ENCODE measurements around the gene GNG10. TPM values are rescaled to one million over a fixed set of nuclear protein-coding genes. Genes with fewer than 3 reads are reported as not detected.
"Not testable (repeated sequence)": the region's sequence is repeated elsewhere in the genome, so short reads cannot be mapped to it uniquely, and the experiment has no call there.

The GNG10 gene
- total and polyA plus RNA-seq, 2 donors (not counting 1 experiment from before 2014, with no cell fraction given): 64.1 to 109 TPM

GRCh38 chr9:111662576-111663300 is 1.3 kb downstream of the GNG10 start:
- Histone ChIP-seq H3K4me2 (ENCODE audit: extremely low read depth, insufficient read depth, low read length) (peak overlapping the region; percentile 94), H3K79me2 (ENCODE audit: control insufficient read depth, insufficient read depth, low read length) (peaks cover 28% of the 10 kb centered on the region), H3K4me1 (ENCODE audit: control insufficient read depth, extremely low read depth, insufficient read depth, low read length) (no peaks in the 10 kb centered on the region), H3K9ac (ENCODE audit: insufficient read depth, low read length) (peak overlapping the region; percentile 65), H3K4me3 (replicated peaks in 1 of 4; ENCODE audit: control extremely low read depth in 1 of 4, insufficient read depth in 1 of 4, low read depth in 3 of 4, low read length in 4 of 4) (peak overlapping the region; percentile 64 to 87 (median 68)), H3K36me3 (ENCODE audit: control insufficient read depth, insufficient read depth, low read length) (no peaks in the 10 kb centered on the region), H2AFZ (ENCODE audit: low read length) (no peak overlapping the region), H3K27ac (ENCODE audit: insufficient read depth, low read length) (peak overlapping the region; percentile 69), H3K27me3 (ENCODE audit: control insufficient read depth, insufficient read depth, low read length) (no peaks in the 10 kb centered on the region), H4K20me1 (ENCODE audit: control insufficient read depth, extremely low read depth, insufficient read depth, low read length) (no peaks in the 10 kb centered on the region), H3K9me3 (ENCODE audit: control insufficient read depth, insufficient read depth, low read depth, low read length) (no peaks in the 10 kb centered on the region)
- TF ChIP-seq CTCF (conservative IDR thresholded peaks at IDR 0.05 in 1 of 2, IDR thresholded peaks at IDR 0.05 in 1 of 2; ENCODE audit: low read depth in 1 of 2, low read length in 2 of 2) (no peak), EZH2 (IDR thresholded peaks at IDR 0.05; ENCODE audit: low read length, missing control alignments) (no peak)
- DNase-seq (ENCODE audit: low read depth in 2 of 2): peak in 1 of 2 donors; percentile 15

- Histone ChIP-seq H3K4me3 (replicated peaks in 1 of 4; ENCODE audit: control extremely low read depth in 1 of 4, insufficient read depth in 1 of 4, low read depth in 3 of 4, low read length in 4 of 4) (peak overlapping the region in 2 of 4 experiments; percentile 69 to 87), H4K20me1 (ENCODE audit: control insufficient read depth, extremely low read depth, insufficient read depth, low read length) (no peaks in the 10 kb centered on the region), H3K9me3 (ENCODE audit: control insufficient read depth, insufficient read depth, low read depth, low read length) (no peaks in the 10 kb centered on the region), H3K9ac (ENCODE audit: insufficient read depth, low read length) (no peak overlapping the region), H3K79me2 (ENCODE audit: control insufficient read depth, insufficient read depth, low read length) (peaks cover 28% of the 10 kb centered on the region), H3K4me1 (ENCODE audit: control insufficient read depth, extremely low read depth, insufficient read depth, low read length) (no peaks in the 10 kb centered on the region), H3K4me2 (ENCODE audit: extremely low read depth, insufficient read depth, low read length) (peak overlapping the region; percentile 52), H3K27me3 (ENCODE audit: control insufficient read depth, insufficient read depth, low read length) (no peaks in the 10 kb centered on the region), H3K36me3 (ENCODE audit: control insufficient read depth, insufficient read depth, low read length) (no peaks in the 10 kb centered on the region), H3K27ac (ENCODE audit: insufficient read depth, low read length) (no peak overlapping the region), H2AFZ (ENCODE audit: low read length) (no peak overlapping the region)
- TF ChIP-seq EZH2 (IDR thresholded peaks at IDR 0.05; ENCODE audit: low read length, missing control alignments): no peak
- TF ChIP-seq CTCF (conservative IDR thresholded peaks at IDR 0.05 in 1 of 2, IDR thresholded peaks at IDR 0.05 in 1 of 2; ENCODE audit: low read depth in 1 of 2, low read length in 2 of 2): no peak
- no peak for DNase-seq (ENCODE audit: low read depth in 2 of 2)
Observed at GRCh38 chr9:111663301-111663823, 2.0 kb downstream of the GNG10 start.

GRCh38 chr9:111668026-111668573 is 6.7 kb downstream of the GNG10 start:
- Histone ChIP-seq H4K20me1 (ENCODE audit: control insufficient read depth, extremely low read depth, insufficient read depth, low read length) (no peaks in the 10 kb centered on the region), H2AFZ (ENCODE audit: low read length) (no peak overlapping the region), H3K4me3 (replicated peaks in 1 of 4; ENCODE audit: control extremely low read depth in 1 of 4, insufficient read depth in 1 of 4, low read depth in 3 of 4, low read length in 4 of 4) (no peak overlapping the region), H3K36me3 (ENCODE audit: control insufficient read depth, insufficient read depth, low read length) (no peaks in the 10 kb centered on the region), H3K9me3 (ENCODE audit: control insufficient read depth, insufficient read depth, low read depth, low read length) (no peaks in the 10 kb centered on the region), H3K27me3 (ENCODE audit: control insufficient read depth, insufficient read depth, low read length) (no peaks in the 10 kb centered on the region), H3K27ac (ENCODE audit: insufficient read depth, low read length) (no peak overlapping the region), H3K4me2 (ENCODE audit: extremely low read depth, insufficient read depth, low read length) (no peak overlapping the region), H3K79me2 (ENCODE audit: control insufficient read depth, insufficient read depth, low read length) (peaks cover 18% of the 10 kb centered on the region), H3K9ac (ENCODE audit: insufficient read depth, low read length) (no peak overlapping the region), H3K4me1 (ENCODE audit: control insufficient read depth, extremely low read depth, insufficient read depth, low read length) (no peaks in the 10 kb centered on the region)
- DNase-seq (ENCODE audit: low read depth in 2 of 2): no peak
- TF ChIP-seq CTCF (conservative IDR thresholded peaks at IDR 0.05 in 1 of 2, IDR thresholded peaks at IDR 0.05 in 1 of 2; ENCODE audit: low read depth in 1 of 2, low read length in 2 of 2): no peak
- no peak for TF ChIP-seq EZH2 (IDR thresholded peaks at IDR 0.05; ENCODE audit: low read length, missing control alignments)

GRCh38 chr9:111668601-111669000 is 7.2 kb downstream of the GNG10 start:
- H3K4me1 ChIP-seq (ENCODE audit: control insufficient read depth, extremely low read depth, insufficient read depth, low read length); H3K9ac ChIP-seq (ENCODE audit: insufficient read depth, low read length); H3K4me3 ChIP-seq (replicated peaks in 1 of 4; ENCODE audit: control extremely low read depth in 1 of 4, insufficient read depth in 1 of 4, low read depth in 3 of 4, low read length in 4 of 4); H3K4me2 ChIP-seq (ENCODE audit: extremely low read depth, insufficient read depth, low read length); H3K36me3 ChIP-seq (ENCODE audit: control insufficient read depth, insufficient read depth, low read length); H3K27me3 ChIP-seq (ENCODE audit: control insufficient read depth, insufficient read depth, low read length); H4K20me1 ChIP-seq (ENCODE audit: control insufficient read depth, extremely low read depth, insufficient read depth, low read length); H3K9me3 ChIP-seq (ENCODE audit: control insufficient read depth, insufficient read depth, low read depth, low read length); H3K27ac ChIP-seq (ENCODE audit: insufficient read depth, low read length); H2AFZ ChIP-seq (ENCODE audit: low read length); DNase-seq (ENCODE audit: low read depth in 2 of 2): not testable (repeated sequence)
- H3K79me2 ChIP-seq (ENCODE audit: control insufficient read depth, insufficient read depth, low read length): peaks cover 13% of the 10 kb centered on the region
